ENCODE results near the gene CPNE5.

GRCh38 chr6:36774331-36774730 lies 64.9 kb downstream of the CPNE5 start:
- TF ChIP-seq POLR2A (IDR thresholded peaks at IDR 0.05) (no peak), CTCF (IDR thresholded peaks at IDR 0.05) (no peak), EP300 (IDR thresholded peaks at IDR 0.05) (no peak), POLR2AphosphoS5 (IDR thresholded peaks at IDR 0.05) (no peak)

Data from sigmoid colon (tissue), 4 donors.